Amygdala (tissue), 56 donors: ENCODE measurements around the gene RANBP1.
"Not testable (repeated sequence)": the region's sequence is repeated elsewhere in the genome, so short reads cannot be mapped to it uniquely, and the experiment has no call there.

Experiments used
- DNase-seq, 56 donors: peaks; one replicate each; lab custom pipeline; 2025; lab: John Stamatoyannopoulos, UW

The RANBP1 gene

DNA sequence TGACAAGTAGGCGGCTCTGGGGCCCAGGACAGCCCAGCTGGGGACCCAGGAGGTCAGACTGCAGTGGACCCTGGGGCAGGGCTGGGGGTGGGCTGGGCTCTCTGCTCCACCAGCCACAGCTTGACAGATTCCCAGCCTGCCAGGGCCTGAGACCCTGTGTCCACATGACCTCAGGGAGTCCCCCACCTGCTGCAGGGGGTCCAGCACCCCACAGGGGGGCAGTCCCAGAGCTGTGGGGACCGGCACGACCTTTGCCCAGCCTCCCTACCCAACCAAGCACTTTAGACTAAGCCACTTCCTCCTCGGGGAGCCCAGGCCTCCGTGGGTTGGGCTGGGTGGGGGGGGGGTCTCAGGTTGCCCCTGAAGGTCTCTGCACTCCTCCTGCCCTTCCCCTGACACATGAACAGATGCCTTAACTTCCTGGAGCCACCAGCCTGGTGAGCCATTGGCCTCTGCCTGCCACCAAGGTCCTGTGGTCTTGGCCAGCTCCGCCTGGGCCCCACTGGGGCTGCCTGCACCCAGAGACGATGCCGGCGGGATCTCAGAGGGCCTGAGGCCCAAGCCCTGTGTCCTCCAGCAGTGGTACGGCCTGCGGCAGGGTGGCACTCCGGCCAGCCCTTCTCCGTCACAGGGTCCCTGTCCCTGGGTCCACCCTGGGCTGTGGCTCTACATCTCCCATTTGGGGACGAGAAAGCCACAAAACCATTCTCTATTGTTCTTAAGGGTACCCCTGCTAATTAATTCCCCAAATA lies 31.5 kb downstream of the RANBP1 start:
- DNase-seq, result no peak

- DNase-seq, result peak in 1 of 56 donors; percentile 13
Measured at GRCh38 chr22:20148414-20148813, 32.5 kb downstream of the RANBP1 start.

DNA sequence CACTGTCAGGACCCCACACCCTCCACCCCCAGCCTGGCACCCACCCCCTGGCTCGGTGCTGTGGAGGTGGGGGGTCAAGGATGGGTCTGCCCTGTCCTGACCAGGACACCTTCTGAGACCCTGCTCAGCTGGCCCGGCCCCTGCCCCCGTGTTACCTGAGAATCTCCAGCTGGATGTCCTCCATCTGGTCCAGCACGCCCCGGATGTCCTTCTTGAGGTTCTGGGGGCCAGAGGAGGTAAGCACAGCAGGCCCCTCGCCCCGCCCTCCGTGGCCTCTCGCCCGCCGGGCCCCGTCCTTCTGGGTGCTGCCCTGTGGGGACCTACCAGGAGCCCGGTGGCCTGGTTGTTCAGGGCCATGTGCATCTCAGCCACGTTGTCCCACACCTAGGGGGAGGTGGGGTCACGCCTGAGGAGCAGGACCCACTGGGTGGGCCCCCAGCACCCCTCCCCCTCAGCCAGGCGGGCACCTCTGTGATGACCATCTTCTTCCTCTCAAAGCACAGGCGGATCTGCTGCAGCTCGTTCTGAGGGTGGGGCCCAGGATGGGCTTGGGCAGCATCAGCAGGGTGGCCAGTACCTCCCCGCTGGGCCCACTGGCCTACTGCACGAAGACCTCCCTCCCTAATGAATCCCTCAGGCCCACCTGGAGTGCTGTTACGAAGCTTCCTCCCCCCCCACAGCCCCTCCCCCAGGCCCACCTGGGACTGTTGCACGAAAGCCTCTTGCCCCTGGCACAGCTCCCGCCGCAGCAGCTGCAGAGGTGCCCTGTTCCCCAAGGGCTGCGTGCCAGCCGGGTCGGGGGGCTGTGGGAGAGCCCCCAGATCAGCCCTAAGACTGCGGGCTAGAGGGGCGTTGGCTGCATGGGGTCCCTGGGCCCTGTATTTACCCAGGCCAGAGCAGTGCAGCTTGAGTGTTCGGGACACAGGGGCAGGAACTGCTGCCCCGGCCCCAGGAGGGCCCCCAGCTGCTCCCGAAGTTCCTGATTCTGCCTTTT lies 33.6 kb downstream of the RANBP1 start:
- DNase-seq, result no peak

DNA sequence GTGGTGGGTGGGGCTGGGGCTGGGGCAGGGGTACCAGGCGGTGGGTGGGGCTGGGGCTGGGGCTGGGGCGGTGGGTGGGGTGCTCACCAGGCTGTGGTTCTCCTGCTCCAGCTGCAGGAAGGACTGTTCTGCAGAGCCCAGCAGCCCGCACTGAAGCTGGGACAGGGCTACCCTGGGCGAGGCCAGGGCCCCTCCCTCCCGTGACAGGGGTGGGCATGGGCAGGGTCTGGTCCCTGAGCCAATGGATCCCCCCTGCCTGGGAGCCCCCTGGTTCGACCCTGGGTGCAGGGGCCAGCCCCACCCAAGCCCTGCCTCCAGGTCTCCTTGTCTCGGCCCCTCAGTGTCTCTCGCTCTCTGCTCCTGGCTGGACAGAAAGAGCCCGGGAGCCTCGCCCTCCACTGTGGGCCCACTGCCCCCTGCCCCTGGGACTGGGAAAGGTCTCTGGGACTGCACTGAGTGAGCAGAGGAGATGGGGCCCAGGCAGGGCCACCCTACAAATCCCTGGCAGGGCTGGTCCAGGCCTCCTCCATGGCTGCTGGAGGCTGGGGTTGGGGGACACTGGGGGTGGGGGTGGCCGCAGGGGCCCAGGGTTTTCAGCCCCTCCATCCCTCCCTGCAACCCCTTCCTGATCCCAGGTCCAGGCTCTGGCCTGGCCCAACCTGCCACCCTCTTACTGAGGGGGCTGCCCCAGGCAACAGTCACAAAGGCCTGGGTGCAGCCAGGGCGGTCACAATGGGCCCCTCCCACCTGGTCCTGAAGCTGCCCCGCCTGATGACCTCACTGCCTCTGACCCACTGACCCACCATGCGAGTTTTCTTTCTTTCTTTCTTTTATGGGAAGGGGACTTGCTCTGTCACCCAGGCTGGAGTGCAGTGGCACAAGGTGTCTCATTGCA lies 34.7 kb downstream of the RANBP1 start, which contains the start of gene CCDC188:
CCDC188 (minus strand) TSS at position 675 of the 895 bp plus-strand sequence; CDS start at position 606, 69 bp downstream.
- no peak for DNase-seq

- DNase-seq, result no peak
Measured at GRCh38 chr22:20151276-20151588, 35.3 kb downstream of the RANBP1 start.

- no peak for DNase-seq
Measured at GRCh38 chr22:20152464-20152890, 36.6 kb downstream of the RANBP1 start.

DNA sequence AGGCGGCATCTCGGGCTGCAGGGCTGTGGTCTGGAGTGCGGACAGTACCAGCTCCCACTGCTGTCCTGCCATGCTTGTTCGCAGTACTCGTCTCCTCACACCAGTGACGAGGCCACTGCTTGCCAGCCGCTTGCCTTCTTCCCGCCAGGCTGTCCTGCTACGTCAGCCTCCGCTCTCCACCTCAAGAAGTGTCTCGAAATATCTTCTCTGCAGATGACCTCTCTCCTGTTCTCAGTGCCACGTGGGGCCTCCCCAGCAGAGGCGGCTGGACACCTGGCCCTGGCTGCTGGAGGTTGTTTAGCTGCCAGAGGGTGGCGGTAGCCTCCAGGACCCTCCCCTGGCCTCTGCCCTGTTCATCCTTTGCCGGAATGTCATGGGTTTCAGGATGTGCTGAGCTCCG lies 38.0 kb downstream of the RANBP1 start:
- DNase-seq, result no peak

DNA sequence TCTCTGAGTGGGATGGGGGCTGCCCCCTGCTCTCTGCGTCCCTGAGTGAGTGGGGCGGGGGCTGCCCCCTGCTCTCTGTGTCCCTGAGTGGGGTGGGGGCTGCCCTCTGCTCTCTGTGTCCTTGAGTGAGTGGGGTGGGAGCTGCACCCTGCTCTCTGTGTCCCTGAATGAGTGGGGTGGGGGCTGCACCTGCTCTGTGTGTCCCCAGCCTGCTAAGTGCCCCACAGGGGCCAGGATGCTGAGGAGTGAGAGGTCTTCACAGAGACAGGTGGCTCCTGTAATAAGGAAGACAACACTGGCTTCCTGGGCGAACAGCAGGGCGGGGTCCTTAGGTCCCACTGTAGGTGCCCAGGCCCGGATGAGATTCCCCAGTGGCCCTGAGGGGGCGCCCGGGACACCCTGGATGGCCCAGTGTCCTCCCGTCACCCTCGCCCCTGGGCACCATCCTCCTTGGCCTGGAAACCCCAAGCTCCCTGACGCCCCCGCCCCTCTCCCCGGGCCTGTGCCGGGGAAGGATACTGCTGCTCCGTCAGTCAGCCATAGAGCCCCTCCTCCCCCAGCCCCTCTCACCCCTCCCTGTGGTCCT lies 38.8 kb downstream of the RANBP1 start:
- no peak for DNase-seq

DNA sequence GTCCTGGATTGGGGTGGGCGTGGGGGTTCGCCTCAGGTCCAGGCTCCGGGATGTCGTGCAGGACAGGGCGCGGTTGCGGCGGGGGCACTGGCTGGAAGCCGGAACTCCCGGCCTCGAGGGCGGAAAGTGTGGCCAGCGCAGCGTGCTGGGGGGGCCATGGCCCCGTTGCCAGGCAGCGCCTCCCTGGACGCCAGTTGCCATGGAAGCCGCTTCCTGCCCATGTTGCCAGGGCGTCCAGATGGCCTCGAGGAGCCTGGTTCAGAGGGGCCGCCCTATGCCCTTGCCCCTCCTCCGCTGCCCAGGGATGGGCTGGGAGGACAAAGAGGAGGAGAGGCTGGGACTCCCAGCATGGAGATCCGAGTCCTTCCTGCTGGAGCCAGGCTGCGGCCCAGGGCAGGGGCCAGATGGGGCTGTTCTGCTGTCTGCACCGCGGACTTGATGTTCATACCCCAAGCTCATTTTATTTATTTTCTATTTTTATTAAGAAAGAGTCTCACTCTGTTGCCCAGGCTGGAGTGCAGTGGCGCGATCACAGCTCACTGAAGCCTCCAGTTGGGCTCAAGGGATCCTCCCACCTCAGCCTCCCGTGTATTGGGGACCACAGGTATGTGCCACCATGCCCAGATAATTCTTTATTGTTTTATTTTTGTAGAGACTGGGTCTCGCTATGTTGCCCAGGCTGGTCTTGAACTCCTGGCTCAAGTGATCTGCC lies 39.6 kb downstream of the RANBP1 start:
- DNase-seq, result peak in 44 of 56 donors; percentile 9 to 80 (median 50)

DNA sequence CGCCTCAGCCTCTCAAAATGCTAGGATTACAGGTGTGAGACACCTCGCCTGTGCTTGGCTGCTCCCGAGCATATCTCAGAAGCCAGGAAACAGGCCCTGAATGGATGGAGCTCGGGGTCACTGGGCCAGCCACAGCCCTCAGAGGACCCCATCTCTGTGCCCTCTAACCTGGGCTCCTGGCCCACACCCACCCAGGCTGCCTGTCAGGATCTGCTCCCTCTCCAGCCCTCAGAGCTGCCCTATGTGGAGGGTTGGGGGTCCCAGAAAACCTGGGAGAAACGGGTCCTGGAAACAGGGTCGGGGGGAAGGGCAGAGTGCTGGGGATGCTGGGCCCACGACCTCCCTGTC lies 40.1 kb downstream of the RANBP1 start:
- DNase-seq, result no peak

DNA sequence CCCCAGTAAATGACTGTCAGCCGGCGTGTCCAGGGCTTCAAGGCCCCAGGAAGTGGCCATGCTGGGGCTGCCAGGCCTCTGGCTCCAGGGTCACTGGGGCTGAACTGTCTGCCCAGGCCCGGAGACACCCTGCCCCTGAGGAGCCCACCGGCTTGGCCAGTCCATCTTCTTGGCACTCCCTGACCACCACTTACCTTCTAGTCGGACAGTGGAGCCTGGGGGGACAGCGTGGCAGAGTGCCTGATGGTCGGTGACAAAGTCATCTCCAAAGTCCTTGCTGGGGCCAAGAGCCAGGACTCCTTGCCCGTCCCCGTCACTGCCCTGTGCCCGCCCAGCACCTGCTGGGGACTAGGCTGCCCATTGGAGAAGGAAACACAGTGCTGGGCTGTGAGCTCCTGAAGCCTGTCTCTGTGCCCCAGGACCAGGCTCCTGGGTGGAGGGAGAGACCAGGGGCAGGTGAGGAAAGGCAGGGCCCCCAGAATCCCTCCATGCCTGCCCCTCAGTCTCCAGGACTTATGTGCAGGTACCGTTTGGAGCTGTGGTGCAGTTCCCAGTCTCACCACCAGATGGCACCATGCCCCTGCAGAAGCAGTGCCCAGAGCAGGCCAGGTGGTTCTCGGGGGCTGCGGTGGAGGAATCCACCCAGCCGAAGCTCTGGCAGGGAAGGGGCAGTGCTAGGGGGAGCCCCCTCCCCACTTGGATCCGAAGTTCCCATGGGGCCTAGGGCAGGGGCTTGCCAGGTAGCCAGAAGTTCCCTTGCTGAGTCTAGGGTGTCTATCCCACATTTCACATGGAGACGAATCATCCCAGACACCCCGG lies 40.9 kb downstream of the RANBP1 start:
- peak in 55 of 56 donors; percentile 30 to 91 (median 65) for DNase-seq

- DNase-seq, result no peak
Measured at GRCh38 chr22:20157430-20158183, 41.7 kb downstream of the RANBP1 start.

GRCh38 chr22:20158391-20159036 lies 42.6 kb downstream of the RANBP1 start:
- no peak for DNase-seq

DNA sequence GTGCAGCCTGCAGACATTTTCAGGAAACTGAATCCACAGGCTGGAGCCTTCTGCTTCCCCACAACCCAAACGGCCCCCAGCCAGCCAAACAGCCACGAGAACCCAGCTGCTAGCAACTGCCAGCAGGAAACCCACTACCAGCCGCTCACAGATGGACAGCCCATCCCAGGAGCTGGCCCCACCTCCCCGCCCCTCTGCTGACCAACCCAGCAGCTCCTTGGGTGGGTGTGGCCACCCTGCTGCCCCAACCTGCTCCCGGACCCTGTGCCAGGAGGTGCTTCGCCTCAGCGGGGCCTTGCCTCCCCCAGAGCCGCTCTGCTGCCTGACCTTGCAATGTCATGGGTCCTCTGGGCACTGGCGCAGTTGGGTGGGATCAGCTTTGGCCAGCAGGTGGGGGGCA lies 43.2 kb downstream of the RANBP1 start:
- no peak for DNase-seq

DNA sequence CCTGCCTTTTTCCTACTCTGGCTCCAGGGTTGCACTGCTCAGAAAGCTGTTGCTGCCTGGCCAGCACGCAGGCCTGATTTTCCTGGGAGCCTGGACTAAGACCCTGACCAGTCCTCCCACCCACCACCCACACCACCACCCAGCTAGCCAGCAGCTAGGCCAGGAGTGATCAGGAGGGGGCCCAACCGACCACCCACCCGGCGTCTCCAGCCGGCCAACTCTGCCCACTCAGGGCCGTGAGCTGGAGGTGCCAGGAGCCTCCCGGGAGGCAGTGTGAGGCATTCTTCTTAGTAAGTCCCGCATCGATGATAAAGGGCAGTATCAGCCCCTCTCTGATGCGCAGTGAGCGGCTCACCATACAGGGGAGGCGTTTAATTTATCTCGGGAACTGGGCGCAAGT lies 43.6 kb downstream of the RANBP1 start:
- DNase-seq, result not testable (repeated sequence)

GRCh38 chr22:20160041-20160440 lies 44.1 kb downstream of the RANBP1 start:
- no peak for DNase-seq

DNA sequence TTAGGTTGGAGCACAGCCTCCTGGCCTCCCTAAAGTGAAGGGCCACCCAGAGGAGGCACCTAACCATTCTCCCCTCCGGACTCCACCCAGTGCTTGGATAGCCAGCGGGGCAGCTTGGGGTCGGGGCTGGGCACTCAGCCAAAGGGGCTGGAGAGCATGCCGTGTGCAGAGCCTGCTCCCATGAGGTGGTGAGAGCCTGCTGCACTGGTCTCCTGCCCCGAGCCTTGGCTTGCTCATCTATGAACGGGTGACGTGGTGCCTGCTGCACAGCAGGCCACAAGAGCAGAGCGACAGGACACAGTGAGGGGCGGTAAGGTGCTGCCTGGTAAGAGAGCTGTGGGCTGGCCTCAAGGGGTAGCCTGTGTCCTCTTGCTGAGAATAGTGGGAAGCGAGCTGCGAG lies 49.0 kb downstream of the RANBP1 start:
- no peak for DNase-seq
